GM18507 (cell line): Measurements from ENCODE around the gene IFNL1.
"Not testable (repeated sequence)": the region's sequence is repeated elsewhere in the genome, so short reads cannot be mapped to it uniquely, and the experiment has no call there.

Experiments used
- DNase-seq: peaks from one replicate; pipeline ENCODE4 v3.0.0; 2011; ENCODE audit warnings: low read depth; ENCODE audit not compliant: insufficient read length; ENCODE audit errors: extremely low spot score
- FAIRE-seq: peaks from 2 replicates; lab custom pipeline; 2011; peaks lifted over from hg19 to GRCh38; lab: Jason Lieb, UNC

IFNL1 gene

DNA sequence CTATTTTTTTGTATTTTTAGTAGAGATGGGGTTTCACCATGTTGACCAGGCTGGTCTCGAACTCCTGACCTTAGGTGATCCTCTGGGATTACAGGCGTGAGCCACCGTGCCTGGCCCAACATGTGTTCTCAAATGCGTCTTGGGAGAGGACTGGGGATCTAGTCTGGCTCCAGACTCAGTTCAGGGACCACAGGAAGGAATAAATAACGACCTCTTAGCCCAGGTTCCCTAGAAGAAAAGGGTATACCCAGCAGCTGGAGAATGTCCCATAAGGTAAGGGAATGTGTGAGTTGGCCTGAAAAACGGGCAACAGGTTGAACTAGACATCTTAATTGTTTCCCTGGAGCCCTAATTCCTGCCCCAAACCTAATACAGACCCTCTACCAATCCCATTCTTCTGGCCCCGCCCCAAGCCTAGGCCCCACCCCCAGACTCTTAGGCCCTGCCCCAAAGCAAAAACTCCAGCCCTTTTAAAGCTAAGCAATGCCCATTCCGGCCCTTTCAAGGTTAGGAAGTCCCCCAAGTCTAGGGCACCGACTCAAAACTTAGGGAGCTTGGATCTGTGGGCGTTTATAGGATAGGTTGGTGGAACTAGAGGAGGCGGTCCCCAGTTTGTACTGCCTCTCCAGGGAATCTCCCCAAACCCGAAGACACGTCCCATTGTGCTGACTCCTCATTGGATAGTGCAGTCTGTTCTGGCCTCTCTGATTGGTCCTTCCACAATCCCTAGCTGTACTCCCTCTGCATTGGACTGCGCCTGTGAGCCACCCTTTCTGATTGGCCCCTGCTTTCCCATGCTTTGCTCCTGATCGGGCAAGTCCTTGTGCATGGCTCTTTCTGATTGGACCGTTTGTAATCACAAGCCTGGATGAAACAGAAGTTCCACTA is 29.8 kb downstream of the IFNL1 start:
- no peak for FAIRE-seq
- DNase-seq, result no peak

DNA sequence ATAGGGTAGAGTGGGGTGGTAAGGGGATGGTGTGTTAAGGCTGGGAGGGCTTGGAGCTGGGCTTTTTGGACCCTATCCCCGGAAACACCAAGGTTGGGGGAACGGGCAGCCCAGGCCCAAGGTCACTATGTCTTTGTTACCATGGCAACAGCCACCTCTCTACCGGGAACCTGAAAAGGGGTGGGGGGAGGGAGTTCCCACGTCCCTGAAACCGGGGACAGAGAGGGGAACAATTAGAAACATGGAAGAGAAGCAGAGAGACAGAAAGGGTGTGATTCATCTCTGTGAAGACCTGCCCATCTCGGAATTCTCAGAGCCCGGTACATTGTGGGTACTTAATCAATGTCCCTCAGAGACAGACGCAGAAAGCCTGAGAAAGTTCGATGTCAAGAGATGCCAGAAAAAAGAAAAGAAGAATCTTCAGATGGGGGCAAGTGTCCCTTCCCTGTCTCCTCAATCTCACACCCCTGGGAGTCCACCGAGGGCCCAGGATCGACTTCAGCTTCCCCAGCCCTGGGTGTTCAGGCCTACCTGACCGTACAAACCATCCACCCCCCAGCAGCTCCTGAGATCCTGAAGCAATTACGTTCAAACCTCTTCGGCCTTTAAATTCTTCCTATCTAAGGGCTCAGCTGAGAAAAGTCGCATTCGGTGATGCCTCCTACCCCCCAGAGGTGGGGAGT is 31.3 kb downstream of the IFNL1 start:
- no peak for FAIRE-seq
- DNase-seq, result no peak

DNA sequence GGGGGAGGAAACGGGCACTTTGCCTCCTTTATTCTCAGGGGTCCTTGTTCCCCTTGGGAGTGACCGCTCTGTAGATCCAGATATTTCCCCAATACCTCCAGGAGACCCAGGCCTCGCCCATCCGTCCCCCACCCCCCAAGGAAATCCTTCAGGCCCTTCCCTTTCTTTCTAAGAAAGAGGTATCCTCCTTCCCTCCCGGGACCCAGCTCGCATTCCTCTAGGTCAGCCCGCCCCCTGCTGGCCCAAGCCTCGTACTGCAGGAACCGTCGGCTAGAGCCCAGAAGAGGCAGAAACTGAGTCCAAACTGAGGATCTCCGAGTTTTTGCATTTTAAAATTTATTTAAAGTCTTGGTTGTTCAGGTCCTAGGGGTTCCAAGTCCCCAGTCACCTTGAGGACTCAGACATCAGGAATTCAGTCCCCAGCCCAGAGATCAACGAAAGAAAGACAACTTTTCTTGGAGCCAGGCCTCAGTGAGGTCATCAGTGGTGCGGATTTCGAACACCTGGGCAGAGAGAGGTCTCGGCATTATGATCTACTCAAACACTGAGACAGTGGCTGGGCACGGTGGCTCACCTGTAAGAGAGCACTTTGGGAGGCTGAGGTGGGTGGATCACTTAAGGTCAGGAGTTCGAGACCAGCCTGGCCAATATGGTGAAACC is 32.0 kb downstream of the IFNL1 start:
- DNase-seq (peak; percentile 60), FAIRE-seq (peak; percentile 73)

DNA sequence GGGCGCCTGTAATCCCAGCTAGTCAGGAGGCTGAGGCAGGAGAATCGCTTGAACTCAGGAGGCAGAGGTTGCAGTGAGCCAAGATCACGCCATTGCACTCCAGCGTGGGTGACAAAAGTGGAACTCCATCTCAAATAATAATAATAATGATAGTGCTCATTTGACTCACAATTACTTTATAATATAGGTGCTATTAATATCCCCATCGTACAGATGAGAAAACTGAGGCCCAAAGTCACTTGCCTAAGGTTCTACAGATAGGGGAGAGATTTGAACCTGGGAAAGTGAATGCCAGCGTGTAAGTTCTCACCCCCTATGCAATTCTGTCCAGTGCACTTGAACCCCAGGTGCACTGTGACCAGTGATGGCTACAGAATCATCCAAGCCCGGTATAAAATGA is 33.7 kb downstream of the IFNL1 start:
- FAIRE-seq, result no peak

DNA sequence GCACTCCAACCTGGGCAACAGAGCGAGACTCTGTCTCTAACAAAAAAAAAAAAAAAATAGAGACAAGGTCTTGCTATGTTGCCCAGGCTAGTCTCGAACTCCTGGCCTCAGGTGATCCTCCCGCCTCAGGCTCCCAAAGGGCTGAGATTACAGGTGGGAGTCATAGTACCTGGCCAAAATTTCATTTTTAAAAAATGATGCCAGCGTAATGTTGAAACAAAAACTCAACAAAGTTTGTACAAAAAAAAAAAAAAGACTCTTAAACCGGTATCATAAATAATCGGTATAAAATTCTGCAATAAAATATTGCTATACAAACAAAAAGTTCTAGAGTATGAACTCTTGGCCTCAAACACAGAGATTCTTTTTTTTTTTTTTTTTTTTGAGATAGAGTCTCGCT is 36.1 kb downstream of the IFNL1 start:
- no peak for DNase-seq
- no peak for FAIRE-seq

More for the DNA sequence above, 33.7 kb downstream of the IFNL1 start:
- no peak for DNase-seq

- not testable (repeated sequence) for DNase-seq
These were observed 36.5 kb downstream of the IFNL1 start for GRCh38 chr19:39332738-39333137.

DNA sequence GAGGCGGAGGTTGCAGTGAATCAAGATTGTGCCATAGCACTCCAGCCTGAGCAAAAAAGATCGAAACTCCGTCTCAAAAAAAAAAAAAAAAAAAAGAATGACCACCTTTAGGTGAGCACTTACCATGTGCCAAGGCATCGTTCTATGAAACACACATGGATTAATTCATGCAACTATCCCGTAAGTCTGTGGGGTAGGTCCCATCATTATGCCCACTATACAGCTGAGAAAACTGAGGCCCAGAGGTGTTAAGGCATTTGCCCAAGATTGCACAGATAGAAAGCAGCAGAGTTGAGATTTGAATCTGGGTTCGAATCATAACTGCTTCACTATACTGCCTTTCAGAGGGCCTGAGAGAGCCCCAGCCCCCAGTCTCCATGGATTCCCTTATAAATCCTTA is 37.3 kb downstream of the IFNL1 start:
- no peak for FAIRE-seq
- DNase-seq, result no peak

More at GRCh38 chr19:39332738-39333137, 36.5 kb downstream of the IFNL1 start:
- not testable (repeated sequence) for FAIRE-seq

- no peak for DNase-seq
- no peak for FAIRE-seq
These were observed 38.3 kb downstream of the IFNL1 start for GRCh38 chr19:39334444-39334976.

DNA sequence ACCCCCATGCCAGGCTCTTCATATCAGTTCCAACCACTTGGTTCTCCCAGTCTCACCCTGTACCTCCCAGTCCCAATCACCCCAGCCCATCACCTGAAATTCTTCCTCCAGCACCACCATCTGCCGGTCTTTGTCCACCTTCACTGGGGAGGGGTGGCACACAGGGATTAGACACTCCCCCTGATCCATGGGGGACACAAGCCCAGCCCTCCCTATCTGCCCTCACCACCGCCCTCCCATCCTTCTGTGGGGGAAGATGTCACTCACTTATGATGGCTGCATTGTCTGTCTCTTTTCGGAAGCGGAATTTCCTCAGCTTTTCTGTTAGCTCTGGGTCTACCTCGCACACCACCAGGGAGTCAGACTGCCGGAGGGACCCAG is 39.0 kb downstream of the IFNL1 start:
- DNase-seq (no peak), FAIRE-seq (peak; percentile 39)

GRCh38 chr19:39336483-39336882 is 40.3 kb downstream of the IFNL1 start:
- DNase-seq (no peak), FAIRE-seq (no peak)

DNA sequence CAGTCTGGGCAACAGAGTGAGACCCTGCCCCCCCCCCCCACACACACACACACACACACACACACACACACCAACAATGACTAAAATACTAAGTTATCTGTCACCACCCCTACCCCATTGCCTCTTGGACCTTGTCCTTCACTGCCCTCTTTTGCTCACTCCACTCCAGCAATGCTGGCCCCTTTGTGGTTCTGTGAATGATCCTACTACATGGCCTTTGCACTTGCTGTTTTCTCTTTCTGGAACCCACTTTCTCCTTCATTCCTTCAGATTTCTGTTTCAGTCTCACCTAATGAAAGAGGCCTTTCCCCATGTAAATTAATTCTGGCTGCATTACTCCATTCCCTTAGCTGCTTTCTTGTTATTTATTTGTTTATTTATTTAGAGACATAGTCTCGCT is 43.5 kb downstream of the IFNL1 start:
- DNase-seq (no peak), FAIRE-seq (peak; percentile 62)

- not testable (repeated sequence) for FAIRE-seq, DNase-seq
These were observed 43.9 kb downstream of the IFNL1 start for GRCh38 chr19:39340156-39340555.

DNA sequence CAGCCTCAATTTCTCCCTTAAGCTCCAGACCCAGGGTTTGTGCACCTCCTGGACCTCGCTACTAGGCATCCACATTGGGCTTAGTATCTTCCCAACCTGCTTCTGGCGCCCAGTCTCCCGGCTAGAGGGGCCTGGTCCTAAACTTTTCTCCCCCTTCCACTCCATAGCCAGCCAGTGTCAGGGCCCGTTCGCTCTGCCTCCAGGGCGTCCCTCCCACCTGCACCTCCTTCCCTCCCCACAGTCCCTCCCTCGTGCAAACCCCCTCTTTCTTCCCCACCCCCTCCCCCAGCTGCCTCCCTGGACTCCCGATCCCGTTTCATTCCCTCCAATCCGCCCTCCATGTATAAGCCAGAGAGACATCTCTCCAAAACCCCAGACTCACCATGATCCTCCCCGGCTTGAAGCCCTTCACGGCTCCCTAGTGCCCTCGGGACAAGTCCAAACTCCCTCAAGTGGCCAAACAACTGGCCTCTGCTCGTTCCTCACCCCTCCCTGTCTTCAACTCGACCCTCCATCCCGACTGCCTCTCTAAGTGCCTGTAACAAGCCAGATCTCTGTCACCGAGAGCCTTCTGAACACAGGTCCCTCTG is 45.0 kb downstream of the IFNL1 start:
- FAIRE-seq (no peak), DNase-seq (no peak)

GRCh38 chr19:39341719-39342604 is 45.8 kb downstream of the IFNL1 start, which contains the start of gene SAMD4B:
Gene SAMD4B, plus strand, starts transcription at chr19:39342421. Its CDS starts 14,473 bp downstream, at chr19:39356894.
- peak; percentile 97 for FAIRE-seq
- DNase-seq, result peak; percentile 93

DNA sequence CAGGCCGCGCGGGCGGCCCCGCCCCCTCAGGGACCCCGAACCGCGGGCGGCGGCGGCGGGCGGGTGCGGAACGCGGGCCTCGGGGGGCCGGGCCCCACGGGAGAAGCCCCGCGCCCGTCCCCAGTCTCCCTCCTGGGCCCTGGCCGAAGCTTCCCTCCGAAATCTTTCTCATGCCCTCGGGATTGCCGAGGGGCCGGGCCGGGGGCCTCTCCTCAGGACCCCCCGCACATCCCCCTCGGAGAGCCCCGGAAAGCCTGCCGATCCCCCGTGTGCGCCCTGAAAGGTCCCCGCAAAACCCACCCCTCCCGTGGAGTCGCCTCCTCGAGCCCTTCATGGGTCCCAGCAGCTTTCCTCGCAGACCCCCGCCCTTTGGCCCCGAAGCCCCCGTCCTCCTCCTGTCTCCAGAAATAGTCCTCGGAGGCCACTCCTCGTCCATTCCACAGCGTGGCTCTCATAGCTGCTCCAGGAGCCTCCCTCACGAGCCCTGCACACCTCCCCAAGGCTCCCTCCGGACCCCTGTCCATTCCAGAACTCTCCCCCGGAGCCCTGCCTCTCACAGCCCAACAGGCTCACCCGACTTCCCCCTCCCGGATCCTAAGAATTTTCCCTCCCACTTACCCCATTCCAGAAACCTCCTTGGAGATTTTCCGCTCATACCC is 46.6 kb downstream of the IFNL1 start:
- DNase-seq, result no peak
- FAIRE-seq, result no peak

- DNase-seq (no peak), FAIRE-seq (no peak)
These were observed 49.7 kb downstream of the IFNL1 start for GRCh38 chr19:39345956-39346355.

GRCh38 chr19:39347332-39348164 is 51.3 kb downstream of the IFNL1 start:
- DNase-seq (no peak), FAIRE-seq (no peak)
